ENCODE results near the gene PHLDB1. TPM values are rescaled to one million over a fixed set of nuclear protein-coding genes. Genes with fewer than 3 reads are reported as not detected.

PHLDB1 gene
- total RNA-seq, 1 experiment from 2014 or later: 40.0 TPM

Other genes with a start within 250 kb of the PHLDB1 start
- 39.6 and 45.1 TPM in 2 replicates for gene UBE4A, start 248.0 kb upstream of the PHLDB1 start, total RNA-seq (2014; rRNA removed; shearing (Covaris generic))
- 59.3 and 94.8 TPM in 2 replicates for gene ATP5MG, start 206.0 kb upstream of the PHLDB1 start, total RNA-seq (2014; rRNA removed; shearing (Covaris generic))
- gene KMT2A, start 171.1 kb upstream of the PHLDB1 start, total RNA-seq (2014; rRNA removed; shearing (Covaris generic)): 11.9 and 15.2 TPM in 2 replicates
- gene TTC36, start 80.1 kb upstream of the PHLDB1 start, total RNA-seq (2014; rRNA removed; shearing (Covaris generic)): 0.19 TPM in 1 of 2 replicates, not detected in the other
- gene TMEM25, start 76.4 kb upstream of the PHLDB1 start, total RNA-seq (2014; rRNA removed; shearing (Covaris generic)): 8.9 and 13.8 TPM in 2 replicates
- gene IFT46, start 41.7 kb upstream of the PHLDB1 start, total RNA-seq (2014; rRNA removed; shearing (Covaris generic)): 48.3 and 61.1 TPM in 2 replicates
- 126 and 172 TPM in 2 replicates for gene ARCN1, start 35.2 kb upstream of the PHLDB1 start, total RNA-seq (2014; rRNA removed; shearing (Covaris generic))
- gene TREH, start 72.0 kb downstream of the PHLDB1 start, total RNA-seq (2014; rRNA removed; shearing (Covaris generic)): not detected in 2 replicates
- gene DDX6, start 183.5 kb downstream of the PHLDB1 start, total RNA-seq (2014; rRNA removed; shearing (Covaris generic)): 60.1 and 67.0 TPM in 2 replicates